GM18502 (cell line): ENCODE measurements around the gene TUFM.
"Not testable (repeated sequence)": the region's sequence is repeated elsewhere in the genome, so short reads cannot be mapped to it uniquely, and the experiment has no call there.

Experiments used
- ATAC-seq: cut with Tn5 transposase; IDR thresholded peaks from one replicate; pipeline ENCODE4 v1.9.1; 2021; ENCODE audit warnings: mild to moderate bottlenecking; ENCODE audit not compliant: unreplicated experiment, poor library complexity

The TUFM gene

GRCh38 chr16:28876019-28876659, 30.0 kb upstream of the TUFM start:
- ATAC-seq: no peak

DNA sequence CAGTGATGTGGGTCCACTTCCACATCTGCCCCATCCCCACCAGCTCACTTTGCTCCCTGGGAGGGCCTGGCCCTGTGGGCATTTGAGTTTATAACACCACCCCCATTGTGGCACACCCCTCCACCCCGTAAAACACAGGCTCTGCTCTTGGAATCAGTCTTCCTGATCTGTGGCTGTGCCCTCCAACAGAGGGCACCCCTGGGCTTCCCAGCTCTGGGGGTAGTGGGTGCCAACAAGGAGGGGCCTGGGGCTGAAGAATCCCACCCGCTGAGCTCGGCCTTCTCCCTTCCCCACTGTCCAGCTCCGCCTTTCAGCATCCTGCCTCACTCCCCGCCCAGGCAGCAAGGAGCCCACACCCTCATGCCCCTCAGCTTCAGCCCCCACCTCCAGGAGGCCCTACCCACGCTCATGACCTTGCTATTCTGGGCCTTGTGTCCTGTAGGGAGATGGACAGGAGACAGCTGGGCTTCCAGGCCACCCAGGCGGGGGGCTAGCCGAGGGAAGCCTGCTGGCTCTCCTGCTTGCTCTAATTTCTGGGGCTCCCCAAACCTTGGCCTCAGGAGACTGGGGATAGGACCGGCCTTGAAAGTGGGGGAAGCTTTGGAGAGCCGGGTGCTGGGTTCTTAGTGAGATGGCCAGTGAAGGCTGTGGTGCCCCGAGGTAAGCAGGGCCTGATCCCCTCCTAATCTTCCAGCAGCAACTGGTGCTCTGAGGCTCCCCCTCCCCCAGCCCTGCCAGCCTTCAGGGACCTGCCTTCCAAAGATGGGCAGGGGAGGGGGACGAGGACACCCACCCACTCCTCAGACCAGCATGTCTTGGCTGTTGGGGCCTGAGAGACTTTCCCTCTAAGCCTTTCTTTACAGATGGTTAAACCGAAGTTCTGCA, 29.2 kb upstream of the TUFM start:
- ATAC-seq: no peak

- no peak for ATAC-seq
Observed at GRCh38 chr16:28874406-28874805, 28.3 kb upstream of the TUFM start.

- ATAC-seq: no peak
Observed at GRCh38 chr16:28873543-28874201, 27.5 kb upstream of the TUFM start.

DNA sequence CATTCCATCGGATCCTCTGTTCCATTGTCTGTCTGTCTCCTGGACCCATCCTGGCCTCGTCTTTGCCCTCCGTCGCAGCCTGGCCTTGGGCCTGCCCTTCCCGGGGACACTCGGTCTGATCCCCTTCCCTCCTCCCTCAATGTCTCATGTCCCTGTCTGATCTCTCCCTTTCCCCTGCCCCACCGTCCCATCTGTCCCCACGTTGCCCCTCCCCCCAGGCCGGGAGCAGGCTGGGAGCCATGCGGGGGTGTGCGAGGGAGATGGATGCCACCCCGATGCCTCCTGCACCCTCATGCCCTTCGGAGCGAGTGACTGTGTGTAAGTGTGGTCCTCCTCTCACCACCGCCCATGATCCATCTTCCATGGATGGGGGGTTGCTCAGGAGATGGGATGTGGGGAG, 26.8 kb upstream of the TUFM start:
- no peak for ATAC-seq

GRCh38 chr16:28869201-28869600, 23.1 kb upstream of the TUFM start:
- no peak for ATAC-seq

DNA sequence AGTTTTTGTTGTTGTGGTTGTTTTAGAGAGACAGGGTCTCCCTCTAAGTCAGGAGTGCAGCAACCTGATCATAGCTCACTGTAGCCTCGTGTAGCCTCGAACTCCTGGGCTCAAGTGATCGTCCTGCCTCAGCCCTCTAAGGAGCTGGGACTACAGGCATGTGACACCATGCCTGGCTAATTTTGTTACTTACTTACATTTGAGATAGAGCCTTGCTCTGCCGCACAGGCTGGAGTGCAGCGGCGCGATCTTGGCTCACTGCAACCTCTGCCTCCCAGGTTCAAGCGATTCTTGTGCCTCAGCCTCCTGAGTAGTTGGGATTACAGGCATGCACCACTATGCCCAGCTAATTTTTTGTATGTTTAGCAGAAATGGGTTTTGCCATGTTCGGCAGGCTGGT, 21.5 kb upstream of the TUFM start:
- not testable (repeated sequence) for ATAC-seq

GRCh38 chr16:28867241-28867640, 21.1 kb upstream of the TUFM start:
- no peak for ATAC-seq

DNA sequence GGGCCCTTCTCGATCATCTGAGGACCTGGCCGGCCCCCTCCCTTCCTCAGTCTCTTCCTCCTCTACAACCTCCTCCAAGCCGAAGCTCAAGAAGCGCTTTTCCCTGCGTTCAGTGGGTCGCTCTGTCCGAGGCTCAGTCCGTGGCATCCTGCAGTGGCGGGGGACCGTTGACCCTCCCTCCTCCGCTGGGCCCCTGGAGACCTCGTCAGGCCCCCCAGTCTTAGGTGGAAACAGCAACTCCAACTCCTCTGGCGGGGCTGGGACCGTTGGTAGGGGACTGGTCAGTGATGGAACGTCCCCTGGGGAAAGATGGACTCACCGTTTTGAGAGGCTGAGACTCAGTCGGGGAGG, 20.3 kb upstream of the TUFM start:
- no peak for ATAC-seq

- no peak for ATAC-seq
Observed at GRCh38 chr16:28865722-28866453, 19.7 kb upstream of the TUFM start.

DNA sequence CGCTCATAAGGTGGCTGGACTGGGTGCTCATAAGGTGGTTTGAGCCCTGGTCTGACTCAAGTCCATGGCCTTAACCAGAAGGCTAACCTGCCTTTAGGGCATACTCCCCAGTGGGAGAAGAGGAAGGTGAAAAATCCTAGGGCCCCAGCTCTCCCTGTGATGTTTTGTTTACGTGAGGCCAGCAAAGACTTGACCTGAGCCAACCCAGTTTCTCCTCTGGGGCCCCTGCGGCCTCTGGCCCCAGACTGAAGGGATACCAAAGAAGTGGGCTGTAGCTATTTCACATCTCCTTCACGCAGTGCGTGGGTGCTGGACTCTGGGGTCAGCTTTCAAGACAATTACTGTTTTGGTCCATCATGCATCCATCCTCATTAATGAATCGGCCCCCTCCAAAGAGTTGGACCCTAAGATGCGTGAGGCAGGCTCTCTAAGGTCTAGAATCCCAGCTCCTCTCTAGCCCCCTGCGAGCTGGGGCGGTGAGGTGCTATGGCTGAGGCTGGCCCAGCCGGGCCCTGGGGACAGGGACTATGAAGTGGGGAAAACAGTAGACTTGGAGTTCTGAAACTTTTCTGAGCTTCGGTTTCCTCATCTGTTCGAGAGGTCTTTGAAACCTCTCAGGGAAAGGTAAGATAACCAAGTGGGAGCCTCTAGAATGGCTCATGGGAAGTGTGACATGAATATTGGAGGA, 19.0 kb upstream of the TUFM start:
- no peak for ATAC-seq

GRCh38 chr16:28863929-28864793, 18.0 kb upstream of the TUFM start:
- ATAC-seq: peak; percentile 1

DNA sequence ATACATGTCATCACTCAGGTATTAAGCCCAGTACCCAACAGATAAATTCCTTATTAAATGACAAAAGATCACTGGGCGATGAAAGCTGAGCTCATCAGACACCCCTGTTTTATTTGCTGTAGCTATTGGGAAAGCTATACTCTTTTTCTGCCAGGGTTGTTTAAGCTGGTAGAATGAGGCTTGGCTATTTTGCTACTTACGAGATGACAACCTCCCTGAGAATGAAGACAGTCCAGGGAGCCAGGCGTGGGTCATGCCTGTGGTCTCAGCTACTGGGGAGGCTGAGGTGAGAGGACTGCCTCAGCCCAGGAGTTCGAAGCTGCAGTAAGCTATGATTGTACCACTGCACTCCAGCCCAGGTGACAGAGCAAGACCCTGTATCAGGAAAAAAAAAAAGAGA, 13.2 kb upstream of the TUFM start:
- no peak for ATAC-seq

- ATAC-seq: no peak
Observed at GRCh38 chr16:28858421-28858820, 12.3 kb upstream of the TUFM start.

GRCh38 chr16:28846933-28847273, 755 bp upstream of the TUFM start:
- no peak for ATAC-seq

DNA sequence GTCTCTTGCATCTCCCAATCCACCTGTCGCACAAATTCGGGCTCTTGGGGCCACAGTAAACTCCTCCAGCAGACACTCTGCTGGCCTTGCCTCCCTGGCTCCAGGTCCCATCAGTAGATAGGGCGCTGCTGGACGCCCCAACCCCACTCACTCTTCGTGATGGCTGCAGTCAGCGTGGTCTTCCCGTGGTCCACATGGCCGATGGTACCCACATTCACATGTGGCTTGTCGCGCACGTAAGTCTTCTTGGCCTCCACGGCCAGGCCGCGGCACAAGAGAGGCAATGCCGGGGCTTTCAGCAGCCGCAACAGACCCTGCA, 428 bp downstream of the TUFM start:
- peak; percentile 16 for ATAC-seq

DNA sequence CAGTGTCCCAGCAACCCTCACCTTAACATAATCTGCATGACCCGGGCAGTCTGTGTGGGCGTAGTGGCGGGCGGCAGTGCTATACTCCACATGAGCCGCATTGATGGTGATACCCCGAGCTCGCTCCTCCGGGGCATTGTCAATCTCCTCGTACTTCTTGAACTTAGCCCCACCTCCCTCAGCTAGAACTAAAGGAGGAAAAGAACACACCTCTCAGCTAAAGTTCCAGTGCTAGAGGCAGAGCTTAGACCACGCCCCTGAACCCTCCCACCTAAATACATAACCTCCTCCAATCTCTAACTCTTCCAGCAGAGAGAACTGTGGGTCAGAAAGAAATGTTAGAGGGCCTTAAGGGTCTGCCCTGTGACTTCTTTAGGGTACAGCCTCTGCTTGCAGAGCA, 855 bp downstream of the TUFM start:
- ATAC-seq: no peak

GRCh38 chr16:28844226-28844885, 1.8 kb downstream of the TUFM start:
- ATAC-seq: no peak

DNA sequence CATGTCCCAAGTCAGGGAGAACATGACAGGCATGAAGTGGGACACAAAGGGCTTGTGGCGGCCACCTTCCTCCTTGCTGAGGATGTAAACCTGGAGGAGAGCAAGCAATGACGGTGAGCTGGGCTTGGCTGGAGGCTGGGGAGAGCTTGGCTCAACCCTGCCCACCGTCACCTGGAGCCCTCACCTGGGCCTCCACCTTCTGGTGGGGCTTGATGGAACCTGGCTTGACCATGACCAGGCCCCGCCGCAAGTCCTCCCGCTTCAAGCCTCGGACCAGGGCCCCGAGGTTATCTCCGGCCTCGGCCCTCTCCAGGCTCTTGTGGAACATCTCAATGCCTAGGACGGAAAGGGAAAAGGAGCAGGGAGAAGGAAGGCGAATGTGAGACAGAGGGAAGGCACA, 2.4 kb downstream of the TUFM start:
- no peak for ATAC-seq
